HepG2 (cell line): Measurements from ENCODE around the gene ADAMTS2. TPM values are rescaled to one million over a fixed set of nuclear protein-coding genes. Genes with fewer than 3 reads are reported as not detected.

Experiments used
- ATAC-seq: fragments of 200-7000 bp; cut with Tn5 transposase; 3 replicates; pipeline ENCODE4 v1.9.1; 2020; ENCODE audit warnings: mild to moderate bottlenecking, moderate library complexity
- BruUV-seq: library from RNA; stranded (reverse); fragments of 400-500 nt; replicated peaks from 2 replicates; lab custom pipeline; 2021; lab: Mats Ljungman, UMichigan
- CTCF ChIA-PET: fragments of 300-600 bp; formaldehyde crosslinking; extraction: SDS; loops from one replicate; lab custom pipeline; 2021; ENCODE audit warnings: low total read pairs, inconsistent platforms, low intra/inter-chr PET ratio; lab: Yijun Ruan, JAX
- POLR2A ChIA-PET: fragments of 350-600 bp; sonication (Branson Sonifier 250); formaldehyde crosslinking; loops from one replicate; lab custom pipeline; 2020; ENCODE audit warnings: antibody characterized with exemption, inconsistent platforms; lab: Yijun Ruan, JAX
- DNase-seq: peaks from one replicate; pipeline ENCODE4 v3.0.0-alpha.2; 2015; ENCODE audit warnings: low spot score
- FAIRE-seq: peaks from 3 replicates; lab custom pipeline; 2011; peaks lifted over from hg19 to GRCh38; lab: Jason Lieb, UNC
- H2AFZ ChIP-seq: one replicate; pipeline ENCODE4 v1.6.1; 2011; ENCODE audit warnings: low read length, inconsistent platforms
- H3K27ac ChIP-seq: fragments of 300-600 bp; 3 replicates; pipeline ENCODE4 v1.8.0; 2011; ENCODE audit warnings: mixed run types, mild to moderate bottlenecking, mixed read lengths, low read length, inconsistent platforms; ENCODE audit not compliant: insufficient read depth; ENCODE audit errors: extremely low read length
- H3K27me3 ChIP-seq, 2 experiments: fragments of 200-600 bp in 1 of 2; 2 replicates in 1 of 2; 3 replicates in 1 of 2; pipeline versions ENCODE4 v1.6.0 to v1.8.0; 2011; ENCODE audit warnings: low read length in 2 of 2, mild to moderate bottlenecking in 2 of 2, moderate library complexity in 2 of 2, inconsistent platforms in 1 of 2; ENCODE audit not compliant: insufficient read depth in 2 of 2, control insufficient read depth in 1 of 2
- H3K36me3 ChIP-seq, 2 experiments: fragments of 200-600 bp in 1 of 2; replicated peaks in 1 of 2; 2 replicates in 1 of 2; 3 replicates in 1 of 2; pipeline versions ENCODE4 v1.5.1 to v1.8.0; 2011; ENCODE audit warnings: low read length in 2 of 2, inconsistent platforms in 1 of 2; ENCODE audit not compliant: insufficient read depth in 2 of 2, control insufficient read depth in 1 of 2
- H3K4me1 ChIP-seq: 2 replicates; pipeline ENCODE4 v1.5.1; 2012; ENCODE audit warnings: low read length, inconsistent platforms; ENCODE audit not compliant: insufficient read depth
- H3K4me2 ChIP-seq: 2 replicates; pipeline ENCODE4 v1.6.0; 2011; ENCODE audit warnings: low read depth, low read length, inconsistent platforms
- H3K4me3 ChIP-seq, 3 experiments: fragments of 200-600 bp in 1 of 3; sonication (generic), shearing (Covaris generic) in 1 of 3; replicated peaks in 1 of 3; 2 replicates each; pipeline ENCODE4 v1.5.1; 2011 to 2016; ENCODE audit warnings: low read length in 3 of 3, inconsistent platforms in 2 of 3, low read depth in 2 of 3, mild to moderate bottlenecking in 2 of 3, control low read depth in 1 of 3, mixed read lengths in 1 of 3; ENCODE audit not compliant: insufficient read depth in 1 of 3
- H3K79me2 ChIP-seq: one replicate; pipeline ENCODE4 v1.6.1; 2011; ENCODE audit warnings: low read length, inconsistent platforms; ENCODE audit not compliant: insufficient read depth
- H3K9ac ChIP-seq: 2 replicates; pipeline ENCODE4 v1.6.0; 2011; ENCODE audit warnings: mild to moderate bottlenecking, low read depth, low read length, inconsistent platforms; ENCODE audit not compliant: insufficient read depth
- H3K9me3 ChIP-seq: 2 replicates; pipeline ENCODE4 v1.5.1; 2012; ENCODE audit warnings: mild to moderate bottlenecking, low read length
- H4K20me1 ChIP-seq: 2 replicates; pipeline ENCODE4 v1.6.0; 2011; ENCODE audit warnings: inconsistent platforms, mild to moderate bottlenecking, low read length, moderate library complexity; ENCODE audit not compliant: insufficient read depth
- AKAP8 ChIP-seq: sonication (generic); formaldehyde crosslinking; IDR thresholded peaks from 2 replicates; pipeline ENCODE4 v1.5.1; 2020; ENCODE audit warnings: mild to moderate bottlenecking, missing genetic modification reagents
- ATF7 ChIP-seq, 2 experiments: fragments of 450-650 bp in 1 of 2; sonication (generic) in 1 of 2; formaldehyde crosslinking in 1 of 2; IDR thresholded peaks; 2 replicates each; pipeline versions ENCODE4 v1.4.0 to v1.6.1; 2016 to 2020; ENCODE audit warnings: antibody characterized with exemption in 1 of 2, mild to moderate bottlenecking in 1 of 2, missing genetic modification reagents in 1 of 2
- CHD2 ChIP-seq: IDR thresholded peaks from 2 replicates; pipeline ENCODE4 v1.6.1; 2011; ENCODE audit warnings: low read depth, low read length, improper control_type of control experiment
- EEA1 ChIP-seq: sonication (generic); formaldehyde crosslinking; IDR thresholded peaks from 2 replicates; pipeline ENCODE4 v1.5.1; 2020; ENCODE audit warnings: mild to moderate bottlenecking, missing genetic modification reagents, borderline replicate concordance
- HOXD1 ChIP-seq: sonication (generic); formaldehyde crosslinking; IDR thresholded peaks from 2 replicates; pipeline ENCODE4 v1.5.0; 2020; ENCODE audit warnings: missing genetic modification reagents
- NFATC3 ChIP-seq: sonication (generic); formaldehyde crosslinking; IDR thresholded peaks from 2 replicates; pipeline ENCODE4 v1.5.1; 2020; ENCODE audit warnings: mild to moderate bottlenecking, missing genetic modification reagents
- SMAD9 ChIP-seq: sonication (generic); formaldehyde crosslinking; IDR thresholded peaks from 2 replicates; pipeline ENCODE4 v1.5.1; 2020; ENCODE audit warnings: mild to moderate bottlenecking, missing genetic modification reagents
- ZNF264 ChIP-seq: sonication (generic); formaldehyde crosslinking; IDR thresholded peaks from 2 replicates; pipeline ENCODE4 v1.4.0; 2020; ENCODE audit warnings: missing genetic modification reagents
- ZNF570 ChIP-seq: sonication (generic); formaldehyde crosslinking; IDR thresholded peaks from 2 replicates; pipeline ENCODE4 v1.4.0; 2020; ENCODE audit warnings: mild to moderate bottlenecking, missing genetic modification reagents, borderline replicate concordance
- ZSCAN22 ChIP-seq: sonication (generic); formaldehyde crosslinking; IDR thresholded peaks from 2 replicates; pipeline ENCODE4 v1.4.0; 2020; ENCODE audit warnings: mild to moderate bottlenecking, missing genetic modification reagents
- WGBS: methylation state at CpG from one replicate; pipeline ENCODE4 v1.1.6; 2017; ENCODE audit warnings: low lambda C conversion rate; 5-methylcytosine and 5-hydroxymethylcytosine counted together
- in situ Hi-C: cut with HindIII; loops from 2 replicates; pipeline ENCODE4 v1.10.0; 2017; ENCODE audit warnings: low pct_unique_long_range_greater_than_20kb; ENCODE audit not compliant: extremely low pct_ligation_motif_present
- intact Hi-C: fragments of 100-400 bp; cut with micrococcal nuclease; formaldehyde crosslinking; loops from one replicate; pipeline ENCODE4 v1.10.0; 2022; ENCODE audit not compliant: unreplicated experiment
- polyA plus RNA-seq, 8 experiments: library from polyadenylated mRNA; depleted of rRNA in 3 of 8; stranded (reverse) in 7 of 8; unstranded in 1 of 8; fragments of >200 nt; fragmentation: Illumina TruSeq in 4 of 8; extraction: Trizol in 4 of 8; gene quantifications; 2 replicates each; pipeline versions ENCODE4 v1.2.1 to v1.2.3, GENCODE V29; 2011 to 2016; ENCODE audit warnings: low read depth in 4 of 8, missing spikeins in 1 of 8, mixed read lengths in 1 of 8; ENCODE audit not compliant: insufficient read depth in 1 of 8
- total RNA-seq, 5 experiments: library from RNA; depleted of rRNA; stranded (reverse); fragments of >200 nt; fragmentation: Illumina TruSeq; extraction: Trizol; gene quantifications; 2 replicates each; pipeline ENCODE4 v1.2.3, GENCODE V29; 2016; ENCODE audit warnings: low read depth in 1 of 5
- TF ChIP-seq, protein P1 (sequence below): sonication (generic); formaldehyde crosslinking; IDR thresholded peaks from 2 replicates; pipeline ENCODE4 v1.8.1; 2023; ENCODE audit warnings: missing genetic modification reagents, inconsistent platforms, borderline replicate concordance
- TF ChIP-seq, protein P2 (sequence below): sonication (generic); formaldehyde crosslinking; IDR thresholded peaks from 2 replicates; pipeline ENCODE4 v1.4.0; 2020; ENCODE audit warnings: missing genetic modification reagents
- TF ChIP-seq, protein P3 (sequence below): IDR thresholded peaks from 2 replicates; pipeline ENCODE4 v1.6.1; 2012; ENCODE audit warnings: inconsistent platforms
- TF ChIP-seq, protein P4 (sequence below): sonication (generic); formaldehyde crosslinking; IDR thresholded peaks from 2 replicates; pipeline ENCODE4 v1.5.0; 2020; ENCODE audit warnings: mild to moderate bottlenecking, missing genetic modification reagents

The ADAMTS2 gene
- total and polyA plus RNA-seq, 2 of the 13 experiments (the other 11 are each of a cell fraction or from before 2014, with no cell fraction given): 0.24 to 3.5 TPM

DNA sequence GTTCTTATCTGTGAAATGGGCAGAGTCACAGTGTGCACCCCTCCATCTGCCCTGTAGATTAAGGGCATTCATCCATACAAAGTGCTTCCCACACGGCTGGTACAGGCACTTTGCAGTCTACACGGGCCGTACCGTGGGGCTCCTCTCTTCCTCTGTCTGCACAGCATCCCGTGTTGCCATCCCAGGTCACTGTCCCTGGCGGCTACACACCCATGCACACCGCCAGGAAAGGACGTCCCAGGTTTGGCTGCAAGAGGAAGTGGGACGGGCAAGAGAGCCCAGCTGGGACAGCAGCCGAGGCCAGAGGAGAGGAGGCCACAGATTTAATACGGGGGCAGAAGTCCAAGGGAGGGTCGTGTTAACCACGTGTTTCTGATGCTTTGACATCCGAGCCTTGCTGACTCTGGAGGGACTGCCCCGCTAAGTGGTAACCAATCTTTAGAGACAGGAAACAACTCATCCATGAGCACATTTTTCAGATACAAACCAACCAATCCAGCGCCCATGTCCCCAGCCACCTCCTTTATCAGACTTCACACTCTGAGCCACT lies 165.1 kb downstream of the ADAMTS2 start (continued):
- TF ChIP-seq, protein P1, sequence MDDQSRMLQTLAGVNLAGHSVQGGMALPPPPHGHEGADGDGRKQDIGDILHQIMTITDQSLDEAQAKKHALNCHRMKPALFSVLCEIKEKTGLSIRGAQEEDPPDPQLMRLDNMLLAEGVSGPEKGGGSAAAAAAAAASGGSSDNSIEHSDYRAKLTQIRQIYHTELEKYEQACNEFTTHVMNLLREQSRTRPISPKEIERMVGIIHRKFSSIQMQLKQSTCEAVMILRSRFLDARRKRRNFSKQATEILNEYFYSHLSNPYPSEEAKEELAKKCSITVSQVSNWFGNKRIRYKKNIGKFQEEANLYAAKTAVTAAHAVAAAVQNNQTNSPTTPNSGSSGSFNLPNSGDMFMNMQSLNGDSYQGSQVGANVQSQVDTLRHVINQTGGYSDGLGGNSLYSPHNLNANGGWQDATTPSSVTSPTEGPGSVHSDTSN (CRISPR knock-in tag): no peak
- TF ChIP-seq, protein P2, sequence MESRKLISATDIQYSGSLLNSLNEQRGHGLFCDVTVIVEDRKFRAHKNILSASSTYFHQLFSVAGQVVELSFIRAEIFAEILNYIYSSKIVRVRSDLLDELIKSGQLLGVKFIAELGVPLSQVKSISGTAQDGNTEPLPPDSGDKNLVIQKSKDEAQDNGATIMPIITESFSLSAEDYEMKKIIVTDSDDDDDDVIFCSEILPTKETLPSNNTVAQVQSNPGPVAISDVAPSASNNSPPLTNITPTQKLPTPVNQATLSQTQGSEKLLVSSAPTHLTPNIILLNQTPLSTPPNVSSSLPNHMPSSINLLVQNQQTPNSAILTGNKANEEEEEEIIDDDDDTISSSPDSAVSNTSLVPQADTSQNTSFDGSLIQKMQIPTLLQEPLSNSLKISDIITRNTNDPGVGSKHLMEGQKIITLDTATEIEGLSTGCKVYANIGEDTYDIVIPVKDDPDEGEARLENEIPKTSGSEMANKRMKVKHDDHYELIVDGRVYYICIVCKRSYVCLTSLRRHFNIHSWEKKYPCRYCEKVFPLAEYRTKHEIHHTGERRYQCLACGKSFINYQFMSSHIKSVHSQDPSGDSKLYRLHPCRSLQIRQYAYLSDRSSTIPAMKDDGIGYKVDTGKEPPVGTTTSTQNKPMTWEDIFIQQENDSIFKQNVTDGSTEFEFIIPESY (CRISPR knock-in tag): 0 out of 2 replicates have a peak, but pooled peaks have one; percentile 16
- no peak for TF ChIP-seq ZSCAN22 (CRISPR knock-in tag)
- TF ChIP-seq, protein P3, sequence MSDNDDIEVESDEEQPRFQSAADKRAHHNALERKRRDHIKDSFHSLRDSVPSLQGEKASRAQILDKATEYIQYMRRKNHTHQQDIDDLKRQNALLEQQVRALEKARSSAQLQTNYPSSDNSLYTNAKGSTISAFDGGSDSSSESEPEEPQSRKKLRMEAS: 0 out of 2 replicates have a peak, but pooled peaks have one; percentile 15
- TF ChIP-seq, all 625 proteins: peak for 3

DNA sequence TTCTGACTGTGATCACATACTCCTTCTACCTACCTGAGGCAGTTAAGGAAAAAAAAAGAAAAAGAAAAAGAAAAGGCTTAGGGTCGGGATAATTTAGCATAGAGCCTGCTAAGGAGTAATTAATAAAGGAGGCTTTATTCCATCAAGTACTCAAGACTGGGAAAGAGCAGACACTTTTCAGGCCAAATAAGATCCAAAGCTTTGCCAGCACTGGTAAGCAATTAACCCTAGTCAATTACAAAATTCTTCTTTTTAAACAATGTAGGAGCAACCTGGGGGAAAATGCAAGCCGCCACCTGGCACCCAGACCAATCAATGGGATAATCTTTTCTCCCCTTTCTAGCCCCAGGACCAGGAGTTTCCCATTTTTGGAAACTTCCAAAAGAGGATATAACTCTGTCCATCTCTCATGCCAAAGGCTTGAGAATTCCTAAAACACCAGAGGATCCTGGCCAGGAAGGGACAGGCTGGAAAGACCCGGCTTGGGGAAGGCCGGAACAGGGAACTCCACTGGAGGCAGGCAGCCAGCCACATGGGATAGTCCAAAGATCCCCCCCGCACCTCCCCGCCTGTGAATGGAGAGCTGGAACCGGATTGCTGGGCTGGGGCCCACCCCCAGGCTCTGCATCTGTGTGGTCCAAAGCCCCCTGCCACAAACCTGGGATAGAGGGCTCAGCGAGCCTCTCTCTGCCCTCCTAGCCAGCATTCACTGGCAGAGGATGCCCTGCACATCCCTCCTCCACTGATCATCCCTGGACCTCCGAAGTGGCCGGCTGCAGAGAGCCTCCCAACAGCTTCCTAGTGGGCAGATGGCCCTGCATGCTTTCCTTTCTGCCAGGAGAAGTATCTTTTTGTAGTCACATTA lies 167.3 kb downstream of the ADAMTS2 start:
- CTCF ChIA-PET: no interaction called here
- Histone ChIP-seq H3K27ac (no peak overlapping the region), H3K9ac (no peak overlapping the region), H3K36me3 (no peaks in the 10 kb centered on the region), H4K20me1 (no peaks in the 10 kb centered on the region), H3K9me3 (no peaks in the 10 kb centered on the region), H2AFZ (no peak overlapping the region), H3K79me2 (no peaks in the 10 kb centered on the region), H3K27me3 (peaks cover 0 to 14% of the 10 kb centered on the region in 2 experiments; a peak in 3 of 5 replicates), H3K4me3 (no peak overlapping the region), H3K4me1 (peaks cover 11% of the 10 kb centered on the region; the same call in 1 of the 2 replicates), H3K4me2 (no peak overlapping the region)
- WGBS: 51% methylated on average over 7 of the region's 10 CpGs
- no TSS peak for BruUV-seq
- DNase-seq: no peak
- intact Hi-C loops: no loop called here
- POLR2A ChIA-PET: no interaction called here
- ATAC-seq: no peak
- no peak for FAIRE-seq
- in situ Hi-C loops: no loop called here
- TF ChIP-seq, protein P4, sequence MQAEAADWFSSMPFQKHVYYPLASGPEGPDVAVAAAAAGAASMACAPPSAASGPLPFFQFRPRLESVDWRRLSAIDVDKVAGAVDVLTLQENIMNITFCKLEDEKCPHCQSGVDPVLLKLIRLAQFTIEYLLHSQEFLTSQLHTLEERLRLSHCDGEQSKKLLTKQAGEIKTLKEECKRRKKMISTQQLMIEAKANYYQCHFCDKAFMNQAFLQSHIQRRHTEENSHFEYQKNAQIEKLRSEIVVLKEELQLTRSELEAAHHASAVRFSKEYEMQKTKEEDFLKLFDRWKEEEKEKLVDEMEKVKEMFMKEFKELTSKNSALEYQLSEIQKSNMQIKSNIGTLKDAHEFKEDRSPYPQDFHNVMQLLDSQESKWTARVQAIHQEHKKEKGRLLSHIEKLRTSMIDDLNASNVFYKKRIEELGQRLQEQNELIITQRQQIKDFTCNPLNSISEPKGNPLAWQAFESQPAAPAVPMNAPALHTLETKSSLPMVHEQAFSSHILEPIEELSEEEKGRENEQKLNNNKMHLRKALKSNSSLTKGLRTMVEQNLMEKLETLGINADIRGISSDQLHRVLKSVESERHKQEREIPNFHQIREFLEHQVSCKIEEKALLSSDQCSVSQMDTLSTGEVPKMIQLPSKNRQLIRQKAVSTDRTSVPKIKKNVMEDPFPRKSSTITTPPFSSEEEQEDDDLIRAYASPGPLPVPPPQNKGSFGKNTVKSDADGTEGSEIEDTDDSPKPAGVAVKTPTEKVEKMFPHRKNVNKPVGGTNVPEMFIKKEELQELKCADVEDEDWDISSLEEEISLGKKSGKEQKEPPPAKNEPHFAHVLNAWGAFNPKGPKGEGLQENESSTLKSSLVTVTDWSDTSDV (CRISPR knock-in tag): no peak
- TF ChIP-seq AKAP8 (CRISPR knock-in tag) (no peak), ATF7 (IDR thresholded peaks at IDR 0.05) (no peak), ATF7 (CRISPR knock-in tag; IDR thresholded peaks at IDR 0.05) (no peak), NFATC3 (CRISPR knock-in tag) (no peak), ZNF570 (CRISPR knock-in tag) (no peak), HOXD1 (no peak), CHD2 (no peak), EEA1 (CRISPR knock-in tag) (no peak), ZNF264 (no peak), SMAD9 (CRISPR knock-in tag) (no peak)
